SK-N-MC (cell line): ENCODE data around the gene CLSTN2.

Experiments used
- EZH2 ChIP-seq: fragments of 200-600 bp; sonication (generic); IDR thresholded peaks from one replicate; pipeline ENCODE4 v1.6.1; 2017; ENCODE audit warnings: antibody characterized with exemption
- FOXP2 ChIP-seq: optimal IDR thresholded peaks from 2 replicates; pipeline ENCODE3; 2011; ENCODE audit warnings: mild to moderate bottlenecking, moderate library complexity; ENCODE audit not compliant: insufficient read depth; ENCODE audit errors: extremely low read length, control extremely low read depth
- POLR2AphosphoS5 ChIP-seq: IDR thresholded peaks from 2 replicates; pipeline ENCODE4 v1.6.1; 2012; ENCODE audit warnings: mild to moderate bottlenecking, low read depth, low read length, borderline replicate concordance

- TF ChIP-seq POLR2AphosphoS5, result no peak
- no peak for TF ChIP-seq EZH2
- no peak for TF ChIP-seq FOXP2
These were observed 459.6 kb downstream of the CLSTN2 start for GRCh38 chr3:140394488-140395133.
